Astrocyte of the cerebellum (primary cell): Measurements from ENCODE around the gene TMEM121B.
A peak's percentile ranks its signal among the peaks of the same experiment; 100 is the strongest.

Source experiments
- DNase-seq: peaks from one replicate; pipeline ENCODE4 v3.0.0-alpha.2; 2011; ENCODE audit warnings: low read depth
- H3K4me3 ChIP-seq: 2 replicates; pipeline ENCODE4 v1.5.1; 2011; ENCODE audit warnings: mild to moderate bottlenecking, low read depth, low read length, moderate library complexity
- in situ Hi-C: cut with HindIII; loops from 2 replicates; pipeline ENCODE4 v1.10.0; 2017; ENCODE audit warnings: low sequenced_read_pairs
- TF ChIP-seq, protein P1 (sequence below): IDR thresholded peaks from 2 replicates; pipeline ENCODE4 v1.5.1; 2012; ENCODE audit warnings: low read length, low read depth, moderate library complexity, mild to moderate bottlenecking; ENCODE audit errors: missing control alignments

Gene TMEM121B

DNA sequence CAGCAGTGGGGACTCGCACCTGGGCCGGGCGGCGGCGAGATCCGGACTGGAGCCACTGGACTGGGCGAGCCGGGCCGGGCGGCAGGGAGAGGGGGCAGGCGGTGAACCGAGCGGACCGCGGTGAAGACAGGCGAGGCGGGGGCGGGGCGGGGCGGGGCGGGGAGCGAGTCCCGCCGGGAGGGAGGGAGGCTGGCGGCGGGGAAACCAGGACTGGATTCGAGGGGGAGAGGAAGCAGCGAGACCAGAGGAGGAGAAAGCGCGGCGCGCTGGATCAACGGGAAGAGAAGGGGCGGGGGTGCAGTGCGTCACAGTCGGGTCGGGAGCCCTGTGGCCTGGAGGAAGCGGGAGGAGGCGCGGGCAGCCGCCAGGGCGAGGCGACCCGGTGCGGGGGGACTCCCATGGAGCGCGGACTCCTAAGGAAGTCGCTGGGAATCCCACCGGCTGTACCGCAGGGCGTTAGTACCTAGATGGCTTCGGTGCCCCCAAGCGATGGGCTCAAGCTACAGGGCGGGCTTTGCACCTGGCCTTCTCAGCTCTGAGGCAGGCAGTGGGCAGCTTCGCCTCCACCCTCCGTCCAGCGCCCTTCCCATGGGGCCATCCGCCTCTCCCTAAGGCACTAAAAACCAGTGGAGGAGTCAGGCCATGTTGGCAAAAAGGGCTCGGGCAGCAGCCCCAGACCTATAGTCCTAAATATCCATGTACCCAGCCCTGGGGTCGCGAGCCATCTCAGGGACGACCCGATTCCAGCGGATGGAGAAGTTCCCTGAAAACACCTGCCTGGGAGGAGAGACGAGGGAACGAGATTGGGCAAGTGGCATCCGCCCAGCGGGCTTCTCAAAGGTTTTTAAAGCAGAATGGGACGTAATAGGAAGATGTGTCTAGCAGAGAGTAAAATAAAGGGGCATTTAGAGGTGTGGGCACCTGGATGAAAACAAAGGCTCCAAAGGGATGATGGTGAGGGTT lies at the start of gene TMEM121B:
Gene TMEM121B, minus strand, starts transcription at position 128 of the 963 bp plus-strand sequence. CDS start 233 bp downstream, outside the sequence.
- TF ChIP-seq, protein P1, sequence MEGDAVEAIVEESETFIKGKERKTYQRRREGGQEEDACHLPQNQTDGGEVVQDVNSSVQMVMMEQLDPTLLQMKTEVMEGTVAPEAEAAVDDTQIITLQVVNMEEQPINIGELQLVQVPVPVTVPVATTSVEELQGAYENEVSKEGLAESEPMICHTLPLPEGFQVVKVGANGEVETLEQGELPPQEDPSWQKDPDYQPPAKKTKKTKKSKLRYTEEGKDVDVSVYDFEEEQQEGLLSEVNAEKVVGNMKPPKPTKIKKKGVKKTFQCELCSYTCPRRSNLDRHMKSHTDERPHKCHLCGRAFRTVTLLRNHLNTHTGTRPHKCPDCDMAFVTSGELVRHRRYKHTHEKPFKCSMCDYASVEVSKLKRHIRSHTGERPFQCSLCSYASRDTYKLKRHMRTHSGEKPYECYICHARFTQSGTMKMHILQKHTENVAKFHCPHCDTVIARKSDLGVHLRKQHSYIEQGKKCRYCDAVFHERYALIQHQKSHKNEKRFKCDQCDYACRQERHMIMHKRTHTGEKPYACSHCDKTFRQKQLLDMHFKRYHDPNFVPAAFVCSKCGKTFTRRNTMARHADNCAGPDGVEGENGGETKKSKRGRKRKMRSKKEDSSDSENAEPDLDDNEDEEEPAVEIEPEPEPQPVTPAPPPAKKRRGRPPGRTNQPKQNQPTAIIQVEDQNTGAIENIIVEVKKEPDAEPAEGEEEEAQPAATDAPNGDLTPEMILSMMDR, result no peak
- H3K4me3 ChIP-seq, result peak within 1 kb of the TSS; percentile 43
- in situ Hi-C loops, result no loop called here
- DNase-seq, result peak; percentile 11

DNA sequence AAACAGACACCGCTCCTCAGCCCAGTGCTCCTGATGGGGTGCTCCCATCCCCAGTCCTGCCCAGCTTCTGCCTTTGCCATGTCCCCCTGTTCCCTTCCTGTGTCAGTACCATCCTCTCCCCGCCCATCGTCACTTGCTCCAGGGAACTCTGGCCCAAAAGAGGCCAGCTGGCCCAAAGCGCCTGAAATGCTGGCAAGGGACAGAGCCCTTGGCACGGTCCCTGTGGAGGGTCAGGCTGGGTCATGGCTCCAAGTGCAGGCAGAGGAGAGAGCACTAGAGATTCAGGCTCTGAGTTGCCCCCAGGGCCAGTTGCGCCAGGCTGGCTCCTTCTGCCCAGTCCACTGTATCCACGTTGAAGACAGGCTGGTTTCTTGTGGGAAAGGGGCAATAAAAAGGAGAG lies 46.3 kb upstream of the TMEM121B start:
- no peak for DNase-seq
- TF ChIP-seq, protein P1, result no peak
- H3K4me3 ChIP-seq, result no peak overlapping the region
- in situ Hi-C loops, result loop anchor here (10.0 kb wide), 1 partner anchor 337 kb away; no protein-coding TSS in a partner anchor

DNA sequence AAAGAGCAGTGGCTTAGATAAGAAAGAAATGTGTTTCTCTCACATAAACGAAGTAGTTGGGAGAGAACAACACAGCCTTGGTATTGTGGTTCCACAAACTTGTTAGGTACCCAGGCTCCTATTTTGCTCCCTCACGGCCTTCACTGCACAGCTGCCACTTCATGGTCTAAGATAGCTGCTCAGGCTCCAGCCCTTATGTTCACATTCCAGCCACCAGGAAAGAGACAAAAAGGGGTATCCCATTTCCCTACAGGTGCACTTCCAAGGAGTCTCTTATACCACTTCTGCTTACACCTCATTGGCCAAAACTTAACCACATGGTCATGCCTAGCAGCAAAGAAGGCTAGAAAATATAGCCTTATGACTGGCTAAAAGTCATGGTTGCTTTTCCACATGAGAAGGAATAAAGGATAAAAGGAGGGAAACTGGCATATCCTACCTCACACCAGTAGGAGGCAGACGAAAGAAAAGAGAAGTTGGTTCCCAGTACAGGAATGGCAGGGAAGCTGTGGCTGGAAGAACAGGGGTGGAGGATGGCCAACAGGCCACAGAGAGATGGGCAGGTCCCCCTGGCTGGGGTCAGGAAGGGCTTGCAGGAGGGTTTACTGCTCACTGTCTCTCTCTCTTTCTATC lies 43.3 kb upstream of the TMEM121B start:
- DNase-seq, result no peak
- no peak overlapping the region for H3K4me3 ChIP-seq
- TF ChIP-seq, protein P1, result peak; percentile 31
- in situ Hi-C loops, result loop anchor here (10.0 kb wide), 1 partner anchor 340 kb away; no protein-coding TSS in a partner anchor

DNA sequence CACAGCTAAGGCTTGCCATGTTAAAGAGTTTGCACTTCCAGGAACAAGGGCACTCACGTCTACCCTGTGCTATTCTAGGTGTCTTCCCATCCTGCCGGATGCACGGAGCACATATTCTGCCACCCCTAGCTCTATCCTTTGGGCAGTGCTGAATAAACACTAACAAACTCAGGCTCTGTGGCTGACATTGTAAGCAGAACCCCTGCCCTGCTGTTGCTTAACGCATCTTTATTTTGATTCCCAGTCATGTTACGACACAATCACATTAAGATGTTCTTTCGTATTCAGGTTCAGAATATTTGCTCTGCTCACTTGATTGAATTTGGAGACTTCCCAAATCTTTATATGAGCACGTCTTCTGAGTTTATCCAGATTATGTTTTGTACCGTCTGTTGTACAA lies 41.6 kb upstream of the TMEM121B start:
- no peak overlapping the region for H3K4me3 ChIP-seq
- DNase-seq, result no peak
- TF ChIP-seq, protein P1, result no peak
- in situ Hi-C loops, result loop anchor here (10.0 kb wide), 1 partner anchor 342 kb away; no protein-coding TSS in a partner anchor

DNA sequence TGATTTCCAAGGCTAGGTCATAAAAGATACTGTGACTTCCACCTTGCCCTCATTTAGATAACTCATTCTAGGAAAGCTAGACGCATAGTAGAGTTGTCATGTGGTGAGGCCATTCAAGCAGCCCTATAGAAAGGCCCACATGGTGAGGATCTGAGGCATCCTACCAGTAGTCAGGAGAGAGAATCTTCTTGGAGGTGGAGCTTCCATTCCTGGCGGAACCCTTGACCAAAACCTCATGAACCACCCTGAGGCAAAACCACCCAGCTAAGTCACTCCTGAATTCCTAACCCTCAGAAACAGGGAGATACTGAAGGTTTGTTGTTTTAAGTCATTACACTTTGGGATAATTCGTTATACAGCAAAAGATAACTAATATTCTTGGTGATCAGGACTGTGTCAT lies 40.8 kb upstream of the TMEM121B start:
- H3K4me3 ChIP-seq, result no peak overlapping the region
- TF ChIP-seq, protein P1, result no peak
- DNase-seq, result no peak
- in situ Hi-C loops, result loop anchor here (10.0 kb wide), 1 partner anchor 343 kb away; no protein-coding TSS in a partner anchor

DNA sequence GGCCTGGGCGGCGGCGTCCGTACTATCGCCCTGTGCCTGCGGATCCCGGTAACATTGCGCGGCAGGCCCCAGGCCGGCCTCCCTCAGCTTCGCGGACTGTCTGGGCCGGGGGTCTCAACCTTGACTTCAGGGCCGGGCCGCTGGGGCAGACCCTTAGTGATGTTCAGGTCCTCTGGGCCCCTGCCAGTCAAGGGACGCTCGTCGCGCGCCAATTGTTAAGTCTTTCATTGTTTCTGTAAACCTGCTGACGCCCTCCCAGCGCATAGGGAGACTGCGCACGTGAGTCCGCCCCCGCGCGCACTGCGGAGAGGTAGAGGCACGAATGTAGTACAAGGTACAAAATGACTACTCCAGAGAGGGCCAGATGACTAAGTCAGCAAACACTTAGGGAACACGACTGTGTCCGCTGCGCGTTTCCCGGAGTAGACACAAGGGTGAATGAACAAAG lies 38.4 kb upstream of the TMEM121B start:
- H3K4me3 ChIP-seq, result peak overlapping the region; percentile 72
- in situ Hi-C loops, result no loop called here
- peak; percentile 12 for DNase-seq
- TF ChIP-seq, protein P1, result no peak
